ENCODE data around the gene NTN5.

DNA sequence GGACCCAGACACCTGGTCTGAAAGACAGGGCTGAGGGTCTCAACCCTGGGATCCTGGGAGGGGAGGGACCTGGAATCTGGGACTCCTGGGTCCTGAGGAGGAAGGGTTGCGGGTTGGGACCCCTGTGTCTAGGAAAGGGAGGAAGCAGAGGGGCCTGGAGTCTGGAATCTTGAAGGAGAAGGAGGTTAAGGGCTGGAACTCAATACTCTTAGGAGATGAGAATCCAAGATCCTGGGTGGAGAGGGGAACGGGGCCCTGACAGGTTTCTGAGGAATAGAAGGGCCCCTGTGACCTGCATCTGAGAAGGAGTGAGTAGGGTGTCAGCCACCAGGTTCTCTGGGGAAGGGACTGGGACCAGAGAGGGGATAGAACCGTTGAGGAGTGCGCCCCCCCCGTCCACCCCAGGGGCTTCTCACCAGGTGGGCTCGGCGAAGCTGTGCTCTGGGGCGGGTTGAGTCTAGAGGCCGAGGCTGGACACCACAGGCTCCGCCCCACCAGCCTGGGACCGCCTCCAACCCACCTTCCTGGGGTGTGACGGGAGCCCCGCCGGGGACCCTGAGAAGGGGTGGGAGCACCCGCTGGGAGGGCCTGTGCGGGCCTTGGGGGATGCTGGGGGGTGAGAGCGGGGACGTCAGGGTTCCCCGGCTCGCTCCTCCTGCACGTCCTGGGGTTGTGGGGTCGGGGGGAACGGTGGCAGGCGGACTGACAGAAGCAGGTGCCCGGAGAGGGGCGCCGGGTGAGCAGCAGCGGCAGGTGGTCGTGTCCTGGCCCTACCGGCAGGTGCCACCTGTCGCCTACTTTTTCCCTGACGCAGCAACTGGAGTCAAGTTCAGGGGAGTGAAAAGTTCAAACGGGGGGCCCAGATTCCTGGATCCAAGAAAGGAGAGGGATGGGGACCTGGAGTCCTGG, 46.7 kb upstream of the NTN5 start, which contains the start of gene MAMSTR:
- TF ChIP-seq, protein P1, sequence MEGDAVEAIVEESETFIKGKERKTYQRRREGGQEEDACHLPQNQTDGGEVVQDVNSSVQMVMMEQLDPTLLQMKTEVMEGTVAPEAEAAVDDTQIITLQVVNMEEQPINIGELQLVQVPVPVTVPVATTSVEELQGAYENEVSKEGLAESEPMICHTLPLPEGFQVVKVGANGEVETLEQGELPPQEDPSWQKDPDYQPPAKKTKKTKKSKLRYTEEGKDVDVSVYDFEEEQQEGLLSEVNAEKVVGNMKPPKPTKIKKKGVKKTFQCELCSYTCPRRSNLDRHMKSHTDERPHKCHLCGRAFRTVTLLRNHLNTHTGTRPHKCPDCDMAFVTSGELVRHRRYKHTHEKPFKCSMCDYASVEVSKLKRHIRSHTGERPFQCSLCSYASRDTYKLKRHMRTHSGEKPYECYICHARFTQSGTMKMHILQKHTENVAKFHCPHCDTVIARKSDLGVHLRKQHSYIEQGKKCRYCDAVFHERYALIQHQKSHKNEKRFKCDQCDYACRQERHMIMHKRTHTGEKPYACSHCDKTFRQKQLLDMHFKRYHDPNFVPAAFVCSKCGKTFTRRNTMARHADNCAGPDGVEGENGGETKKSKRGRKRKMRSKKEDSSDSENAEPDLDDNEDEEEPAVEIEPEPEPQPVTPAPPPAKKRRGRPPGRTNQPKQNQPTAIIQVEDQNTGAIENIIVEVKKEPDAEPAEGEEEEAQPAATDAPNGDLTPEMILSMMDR (IDR thresholded peaks at IDR 0.05): no peak
- TF ChIP-seq ZFX (IDR thresholded peaks at IDR 0.05; ENCODE audit: borderline replicate concordance): no peak
